Measurements from ENCODE around the gene ATXN10. TPM values are rescaled to one million over a fixed set of nuclear protein-coding genes. Genes with fewer than 3 reads are reported as not detected.

ATXN10 gene
- total RNA-seq, 1 experiment from 2014 or later = 303 TPM

DNA sequence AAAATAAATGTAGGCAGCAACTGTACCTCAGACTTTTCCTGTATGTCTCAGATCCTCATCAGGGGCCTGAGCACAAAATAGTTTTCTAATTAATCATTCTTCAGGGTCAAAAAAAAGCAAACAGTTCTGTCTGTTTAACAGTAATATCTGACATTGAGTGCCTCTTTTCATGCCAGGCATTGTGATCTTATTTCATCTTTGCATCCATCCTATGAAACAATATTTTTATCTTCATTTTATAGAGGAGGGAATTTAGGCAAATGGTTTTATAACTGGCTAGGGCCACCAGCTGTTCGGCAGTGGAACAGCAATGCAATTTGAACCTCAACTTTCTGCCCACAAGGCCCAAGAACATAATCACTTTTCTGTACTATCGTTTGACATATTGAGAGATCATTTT is 159.8 kb downstream of the ATXN10 start:
- H3K27ac ChIP-seq = peak overlapping the region; percentile 14; the same call in 1 of the 2 replicates
- no peak for DNase-seq
- no peak overlapping the region for H3K4me2 ChIP-seq
- no peaks in the 10 kb centered on the region for H3K9me2 ChIP-seq (ENCODE audit: insufficient read depth)
- H3K36me3 ChIP-seq (ENCODE audit: low read depth) = peaks cover 17% of the 10 kb centered on the region; the same call in 1 of the 2 replicates
- peaks cover 33% of the 10 kb centered on the region for H3F3A ChIP-seq (ENCODE audit: insufficient read depth, low read depth)
- no peak overlapping the region for H3K4me3 ChIP-seq
- no peaks in the 10 kb centered on the region for H3K79me2 ChIP-seq (ENCODE audit: low read depth)
- peaks cover 20% of the 10 kb centered on the region for H3K4me1 ChIP-seq (replicated peaks; ENCODE audit: insufficient read depth)
- no peaks in the 10 kb centered on the region for H3K27me3 ChIP-seq (ENCODE audit: insufficient read depth, low read depth)
- H4K20me1 ChIP-seq (ENCODE audit: insufficient read depth) = peaks cover 3% of the 10 kb centered on the region; the same call in 1 of the 2 replicates
- CTCF ChIA-PET = interaction anchor here (0.9 kb wide), 1 partner anchor 24 kb away, joined by 3 read pairs; no protein-coding TSS in a partner anchor
- TF ChIP-seq, protein P1, sequence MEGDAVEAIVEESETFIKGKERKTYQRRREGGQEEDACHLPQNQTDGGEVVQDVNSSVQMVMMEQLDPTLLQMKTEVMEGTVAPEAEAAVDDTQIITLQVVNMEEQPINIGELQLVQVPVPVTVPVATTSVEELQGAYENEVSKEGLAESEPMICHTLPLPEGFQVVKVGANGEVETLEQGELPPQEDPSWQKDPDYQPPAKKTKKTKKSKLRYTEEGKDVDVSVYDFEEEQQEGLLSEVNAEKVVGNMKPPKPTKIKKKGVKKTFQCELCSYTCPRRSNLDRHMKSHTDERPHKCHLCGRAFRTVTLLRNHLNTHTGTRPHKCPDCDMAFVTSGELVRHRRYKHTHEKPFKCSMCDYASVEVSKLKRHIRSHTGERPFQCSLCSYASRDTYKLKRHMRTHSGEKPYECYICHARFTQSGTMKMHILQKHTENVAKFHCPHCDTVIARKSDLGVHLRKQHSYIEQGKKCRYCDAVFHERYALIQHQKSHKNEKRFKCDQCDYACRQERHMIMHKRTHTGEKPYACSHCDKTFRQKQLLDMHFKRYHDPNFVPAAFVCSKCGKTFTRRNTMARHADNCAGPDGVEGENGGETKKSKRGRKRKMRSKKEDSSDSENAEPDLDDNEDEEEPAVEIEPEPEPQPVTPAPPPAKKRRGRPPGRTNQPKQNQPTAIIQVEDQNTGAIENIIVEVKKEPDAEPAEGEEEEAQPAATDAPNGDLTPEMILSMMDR (conservative IDR thresholded peaks at IDR 0.05) = peak; percentile 62
- TF ChIP-seq EZH2 (IDR thresholded peaks at IDR 0.05; ENCODE audit: low read depth) = no peak
- BruUV-seq (replicated peaks) = no TSS peak
- POLR2A ChIA-PET (ENCODE audit: unreplicated experiment) = no interaction called here
- no peak overlapping the region for H2AFZ ChIP-seq
- intact Hi-C loops (cut with micrococcal nuclease; ENCODE audit: unreplicated experiment) = loop anchor here (5.0 to 10.0 kb wide), 2 partner anchors 187 to 254 kb away; no protein-coding TSS in a partner anchor
- H3K9me3 ChIP-seq (ENCODE audit: insufficient read depth, low read depth) = peaks cover 3% of the 10 kb centered on the region; the same call in 1 of the 2 replicates

DNA sequence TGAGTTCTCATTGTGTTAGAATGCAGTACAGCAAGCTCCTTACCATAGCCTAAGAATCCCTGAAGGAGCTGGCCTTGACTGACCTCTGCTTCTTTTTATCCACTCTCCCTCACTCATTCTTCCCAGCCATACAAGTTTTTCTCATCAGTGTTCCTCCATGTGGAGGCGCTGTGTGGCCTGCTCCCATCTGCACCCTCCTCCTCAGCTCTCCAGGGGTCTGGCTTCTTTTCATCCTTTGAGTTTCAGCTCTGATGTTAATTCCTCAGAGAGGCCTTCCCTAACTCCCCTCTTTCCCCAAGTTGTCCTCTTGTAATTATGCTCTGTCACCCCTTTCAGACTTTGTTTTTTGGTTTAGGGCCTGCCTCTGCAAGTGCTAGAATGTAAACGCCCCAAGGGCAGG is 160.5 kb downstream of the ATXN10 start:
- peaks cover 11% of the 10 kb centered on the region; the same call in 1 of the 2 replicates for H3K36me3 ChIP-seq (ENCODE audit: low read depth)
- peaks cover 3% of the 10 kb centered on the region; the same call in 1 of the 2 replicates for H3K9me3 ChIP-seq (ENCODE audit: insufficient read depth, low read depth)
- no peak overlapping the region for H3K4me2 ChIP-seq
- H2AFZ ChIP-seq = no peak overlapping the region
- DNase-seq = no peak
- H3F3A ChIP-seq (ENCODE audit: insufficient read depth, low read depth) = peaks cover 33% of the 10 kb centered on the region
- no peaks in the 10 kb centered on the region for H3K27me3 ChIP-seq (ENCODE audit: insufficient read depth, low read depth)
- H3K9me2 ChIP-seq (ENCODE audit: insufficient read depth) = no peaks in the 10 kb centered on the region
- BruUV-seq (replicated peaks) = no TSS peak
- peaks cover 3% of the 10 kb centered on the region; the same call in 1 of the 2 replicates for H4K20me1 ChIP-seq (ENCODE audit: insufficient read depth)
- no peaks in the 10 kb centered on the region for H3K79me2 ChIP-seq (ENCODE audit: low read depth)
- H3K4me3 ChIP-seq = no peak overlapping the region
- H3K27ac ChIP-seq = no peak overlapping the region
- TF ChIP-seq EZH2 (IDR thresholded peaks at IDR 0.05; ENCODE audit: low read depth) = no peak
- TF ChIP-seq, protein P1 (conservative IDR thresholded peaks at IDR 0.05) = no peak
- intact Hi-C loops (cut with micrococcal nuclease; ENCODE audit: unreplicated experiment) = loop anchor here (5.0 to 10.0 kb wide), 2 partner anchors 187 to 255 kb away; no protein-coding TSS in a partner anchor
- CTCF ChIA-PET = interaction anchor here (0.9 kb wide), 1 partner anchor 25 kb away, joined by 3 read pairs; no protein-coding TSS in a partner anchor
- POLR2A ChIA-PET (ENCODE audit: unreplicated experiment) = no interaction called here
- peaks cover 20% of the 10 kb centered on the region for H3K4me1 ChIP-seq (replicated peaks; ENCODE audit: insufficient read depth)

DNA sequence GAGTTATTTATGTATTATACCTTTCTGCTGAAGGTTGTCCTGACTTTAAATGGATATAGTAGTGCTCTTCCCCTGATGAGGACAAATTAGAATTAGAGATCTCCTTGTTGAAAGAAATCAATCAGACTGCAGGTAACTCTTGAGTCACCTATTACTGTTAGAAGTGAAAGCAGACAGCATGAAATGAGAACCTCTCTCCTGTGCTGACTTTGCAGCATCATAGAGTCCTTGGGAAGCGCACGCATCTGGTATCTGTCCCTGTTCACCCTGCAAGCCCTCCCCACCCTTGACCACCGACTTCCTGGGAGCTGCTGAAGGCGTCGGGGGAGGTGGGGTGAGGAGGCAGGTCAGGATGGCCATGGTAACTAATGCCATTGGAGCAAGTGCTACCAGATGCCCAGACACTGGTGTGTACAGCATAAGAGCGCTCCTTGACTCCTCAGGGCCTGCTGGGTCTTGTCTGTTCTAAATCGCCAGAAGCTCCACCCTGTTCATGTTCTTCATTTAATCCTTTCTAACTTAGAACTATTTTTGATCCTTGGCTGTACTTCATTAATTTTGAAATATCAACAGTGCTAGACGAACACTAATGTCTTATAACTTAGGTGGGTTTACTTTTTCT is 161.4 kb downstream of the ATXN10 start:
- Histone ChIP-seq H3K79me2 (ENCODE audit: low read depth) (no peaks in the 10 kb centered on the region), H4K20me1 (ENCODE audit: insufficient read depth) (peaks cover 3% of the 10 kb centered on the region; the same call in 1 of the 2 replicates), H2AFZ (no peak overlapping the region), H3K27me3 (ENCODE audit: insufficient read depth, low read depth) (no peaks in the 10 kb centered on the region), H3K4me1 (replicated peaks; ENCODE audit: insufficient read depth) (peaks cover 20% of the 10 kb centered on the region), H3K4me3 (no peak overlapping the region), H3K36me3 (ENCODE audit: low read depth) (peaks cover 4% of the 10 kb centered on the region; the same call in 1 of the 2 replicates), H3F3A (ENCODE audit: insufficient read depth, low read depth) (peaks cover 29% of the 10 kb centered on the region), H3K9me2 (ENCODE audit: insufficient read depth) (no peaks in the 10 kb centered on the region), H3K9me3 (ENCODE audit: insufficient read depth, low read depth) (no peaks in the 10 kb centered on the region; the same call in 1 of the 2 replicates), H3K27ac (no peak overlapping the region), H3K4me2 (no peak overlapping the region)
- no TSS peak for BruUV-seq (replicated peaks)
- TF ChIP-seq, protein P1 (conservative IDR thresholded peaks at IDR 0.05) = no peak
- TF ChIP-seq EZH2 (IDR thresholded peaks at IDR 0.05; ENCODE audit: low read depth) = no peak
- ChIA-PET POLR2A (ENCODE audit: unreplicated experiment) (no interaction called here), CTCF (no interaction called here)
- no peak for DNase-seq
- intact Hi-C loops (cut with micrococcal nuclease; ENCODE audit: unreplicated experiment) = loop anchor here (5.0 to 10.0 kb wide), 2 partner anchors 188 to 256 kb away; no protein-coding TSS in a partner anchor

All from PC-9 (cell line).